Measurements from ENCODE around the gene ZC3HAV1.
"Not testable (repeated sequence)": the region's sequence is repeated elsewhere in the genome, so short reads cannot be mapped to it uniquely, and the experiment has no call there.

The ZC3HAV1 gene

DNA sequence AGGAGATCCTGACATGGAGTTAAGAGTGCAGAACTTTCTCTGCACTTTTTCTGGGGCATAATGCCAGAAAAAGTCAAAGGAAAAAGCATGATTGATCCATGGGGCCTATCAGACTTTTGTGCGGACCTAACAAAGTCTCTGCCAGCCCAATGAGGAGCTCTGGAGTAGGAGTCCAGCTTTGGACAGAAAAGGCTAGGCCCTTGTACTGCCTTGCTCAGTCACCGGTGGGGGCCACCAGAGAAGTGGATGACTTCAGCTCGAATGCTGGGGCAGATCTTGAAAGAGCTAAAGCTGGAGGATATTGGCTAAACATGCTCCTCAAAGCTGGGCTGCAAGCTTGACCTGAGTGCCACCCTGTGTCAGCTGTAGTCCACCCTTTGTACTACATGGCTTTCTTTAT, 2.8 kb upstream of the ZC3HAV1 start:
- DNase-seq (ENCODE audit: low spot score), result no peak

GRCh38 chr7:139111811-139112301, 2.3 kb upstream of the ZC3HAV1 start:
- no peak for DNase-seq (ENCODE audit: low spot score)

DNA sequence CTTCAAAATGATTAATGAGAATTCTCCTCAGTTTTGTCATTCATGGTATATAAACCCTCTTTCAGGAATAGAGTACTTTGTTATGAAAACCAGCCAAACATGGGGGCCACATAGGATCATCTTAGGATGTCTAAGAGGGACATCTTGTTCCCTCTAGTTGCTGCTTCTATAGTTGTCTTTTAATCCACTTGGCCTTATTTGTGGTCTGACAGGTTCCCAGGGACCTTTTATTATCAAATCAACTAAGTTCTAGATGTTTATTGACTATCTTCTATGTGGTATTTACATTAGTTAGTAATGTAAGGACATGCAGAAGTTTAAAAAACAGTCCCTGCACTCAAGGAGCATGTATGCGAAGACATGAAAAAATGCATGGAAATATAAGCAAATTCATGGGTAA, 1.6 kb upstream of the ZC3HAV1 start:
- DNase-seq (ENCODE audit: low spot score), result no peak

- DNase-seq (ENCODE audit: low spot score), result no peak
These were observed 477 bp upstream of the ZC3HAV1 start for GRCh38 chr7:139109983-139110411.

DNA sequence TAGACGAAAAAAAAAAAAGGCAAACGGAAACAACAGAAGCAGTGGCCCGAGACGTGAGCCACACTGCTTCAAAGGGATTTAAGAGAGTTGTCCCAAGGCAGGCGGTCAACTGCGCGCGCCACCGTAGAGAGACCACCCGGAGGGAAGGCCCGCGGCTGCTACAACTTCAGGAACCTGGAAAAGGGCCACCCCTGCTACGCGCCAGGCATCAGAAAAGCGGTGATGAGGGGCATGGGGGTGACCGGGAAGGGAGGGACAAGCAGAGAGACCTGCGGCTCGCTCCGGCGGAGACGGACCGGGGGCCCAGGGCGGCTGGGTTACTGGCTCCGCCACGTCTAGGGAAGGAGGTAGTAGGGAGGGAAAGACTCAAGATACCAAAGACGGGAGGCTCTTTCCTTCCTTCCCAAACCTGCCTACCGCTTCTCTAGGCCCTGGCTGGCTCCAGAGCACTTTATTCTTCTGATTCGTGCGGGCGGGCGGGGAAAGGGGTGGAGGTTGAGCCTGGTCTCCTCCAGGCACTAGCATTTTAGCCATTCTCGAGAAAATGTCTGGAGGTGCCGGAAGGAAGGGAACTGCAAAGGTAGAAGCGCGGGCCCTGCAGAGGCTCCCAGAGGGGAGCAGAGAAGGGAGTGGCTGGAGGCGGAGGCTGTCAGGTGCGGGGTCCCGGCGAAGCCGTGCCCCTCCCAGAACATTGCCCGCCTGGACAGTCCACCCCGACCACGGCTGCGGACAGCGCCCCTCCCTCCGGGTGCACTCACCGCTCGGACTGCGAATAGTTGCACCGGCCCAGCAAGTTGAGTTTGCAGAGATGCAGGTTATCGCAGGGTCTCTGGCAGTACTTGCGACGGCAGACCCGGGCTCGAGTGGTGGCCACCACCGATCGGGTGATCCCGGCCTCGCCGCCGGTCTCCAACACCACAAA, 993 bp downstream of the ZC3HAV1 start:
- no peak for DNase-seq (ENCODE audit: low spot score)

- no peak for DNase-seq (ENCODE audit: low spot score)
These were observed 2.6 kb downstream of the ZC3HAV1 start for GRCh38 chr7:139106959-139107358.

- DNase-seq (ENCODE audit: low spot score), result not testable (repeated sequence)
These were observed 3.3 kb downstream of the ZC3HAV1 start for GRCh38 chr7:139106227-139106626.

- no peak for DNase-seq (ENCODE audit: low spot score)
These were observed 4.0 kb downstream of the ZC3HAV1 start for GRCh38 chr7:139105484-139105883.

DNA sequence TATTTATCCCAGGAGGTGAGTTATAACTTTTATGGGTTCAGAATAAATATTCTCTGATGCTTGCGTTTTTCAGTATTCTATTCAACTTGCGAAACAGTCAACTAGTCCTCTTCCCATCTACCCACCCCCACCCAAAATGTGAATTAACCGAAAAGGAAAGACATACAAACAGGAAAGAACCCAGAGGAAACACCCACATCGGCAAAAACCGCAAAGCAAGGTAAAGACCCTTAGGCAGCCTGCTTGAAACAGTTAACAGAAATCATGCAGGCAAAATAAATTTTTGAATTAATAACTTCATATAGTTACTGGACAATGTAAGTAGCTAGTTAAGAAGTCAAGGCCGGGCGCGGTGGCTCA, 5.4 kb downstream of the ZC3HAV1 start:
- DNase-seq (ENCODE audit: low spot score), result no peak

- DNase-seq (ENCODE audit: low spot score), result no peak
These were observed 6.3 kb downstream of the ZC3HAV1 start for GRCh38 chr7:139103057-139103815.

GRCh38 chr7:139101637-139102158, 7.8 kb downstream of the ZC3HAV1 start:
- DNase-seq (ENCODE audit: low spot score), result not testable (repeated sequence)

GRCh38 chr7:139099172-139099947, 10.2 kb downstream of the ZC3HAV1 start:
- DNase-seq (ENCODE audit: low spot score), result no peak

DNA sequence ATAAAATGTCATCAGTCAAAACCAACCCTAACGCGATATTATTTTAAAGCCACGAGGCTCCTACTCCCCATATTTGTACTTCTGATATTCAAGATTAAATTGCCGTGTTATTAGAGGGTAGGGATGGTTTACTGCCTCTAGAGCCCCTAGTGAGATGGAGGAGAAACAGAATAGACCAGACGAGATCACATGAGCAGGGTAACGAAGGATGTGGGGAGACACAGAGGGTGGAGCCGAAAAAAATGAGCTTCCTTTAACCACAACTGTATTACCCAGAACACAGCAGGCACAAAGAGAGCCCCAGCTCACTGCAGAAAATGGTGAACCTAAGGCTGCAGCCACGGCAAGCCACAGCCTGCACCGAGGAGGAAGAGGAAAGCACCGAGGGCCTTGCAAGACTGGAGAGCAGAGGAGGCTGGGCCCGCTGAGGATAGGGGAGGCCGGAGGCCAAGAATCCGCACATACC, 14.3 kb downstream of the ZC3HAV1 start:
- DNase-seq (ENCODE audit: low spot score), result no peak

DNA sequence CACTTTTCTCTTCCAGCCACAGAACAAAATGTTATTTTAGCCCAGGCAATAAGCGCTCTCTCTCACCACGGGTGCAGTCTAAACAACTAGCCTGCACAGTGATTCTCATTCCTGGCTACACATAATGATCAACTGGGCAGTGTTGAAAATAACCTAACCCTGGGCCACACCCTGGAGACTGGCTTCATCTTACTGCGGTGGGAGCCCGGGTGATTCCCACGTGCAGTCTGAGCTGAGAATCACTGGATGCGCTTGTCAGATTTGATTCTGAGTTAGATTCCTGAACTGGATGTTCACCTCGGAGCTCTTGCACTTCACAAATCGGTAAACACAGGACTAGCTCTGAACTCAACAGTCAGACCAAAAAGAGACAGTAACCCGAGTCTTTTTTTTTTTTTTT, 14.9 kb downstream of the ZC3HAV1 start:
- no peak for DNase-seq (ENCODE audit: low spot score)

GRCh38 chr7:139094030-139094429, 15.5 kb downstream of the ZC3HAV1 start:
- DNase-seq (ENCODE audit: low spot score), result no peak

- not testable (repeated sequence) for DNase-seq (ENCODE audit: low spot score)
These were observed 16.0 kb downstream of the ZC3HAV1 start for GRCh38 chr7:139093512-139093911.

DNA sequence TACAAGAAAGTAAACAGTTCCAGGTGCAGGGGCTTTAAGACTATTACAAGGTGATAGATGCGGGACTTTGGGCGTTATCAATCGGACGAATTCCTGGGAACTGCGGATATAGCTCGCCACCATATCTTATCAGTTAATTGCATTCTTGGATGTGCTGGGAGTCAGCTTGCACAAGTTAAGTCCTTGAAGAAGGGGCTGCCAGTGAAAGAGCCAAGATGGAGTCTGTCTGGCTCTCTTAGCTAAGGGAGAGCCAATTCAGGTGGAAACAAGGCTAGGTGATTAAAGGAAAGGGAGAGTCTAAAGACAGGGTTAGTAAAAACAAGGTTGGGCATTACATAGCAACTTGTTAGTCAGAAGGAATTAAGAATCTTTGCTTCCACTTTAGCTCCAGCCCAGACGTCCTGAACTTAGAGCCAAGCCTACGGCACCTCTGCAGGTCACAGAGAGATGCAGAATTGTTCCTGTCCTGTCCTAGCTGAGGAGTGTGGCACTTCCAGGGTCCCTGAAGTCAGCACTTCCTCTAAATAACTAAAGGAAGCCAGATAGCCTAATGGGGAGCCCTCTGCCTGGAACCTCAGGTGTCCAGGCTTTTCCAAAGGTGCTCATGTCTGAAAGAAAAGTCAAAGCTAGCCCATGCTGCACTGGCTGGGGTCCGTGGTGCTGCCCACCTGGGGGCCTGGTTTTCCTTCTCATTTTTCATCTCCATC, 17.3 kb downstream of the ZC3HAV1 start:
- DNase-seq (ENCODE audit: low spot score), result no peak

GRCh38 chr7:139091677-139091996, 17.9 kb downstream of the ZC3HAV1 start:
- no peak for DNase-seq (ENCODE audit: low spot score)

- no peak for DNase-seq (ENCODE audit: low spot score)
These were observed 20.4 kb downstream of the ZC3HAV1 start for GRCh38 chr7:139089118-139089517.

GRCh38 chr7:139088268-139088667, 21.3 kb downstream of the ZC3HAV1 start:
- DNase-seq (ENCODE audit: low spot score), result no peak

DNA sequence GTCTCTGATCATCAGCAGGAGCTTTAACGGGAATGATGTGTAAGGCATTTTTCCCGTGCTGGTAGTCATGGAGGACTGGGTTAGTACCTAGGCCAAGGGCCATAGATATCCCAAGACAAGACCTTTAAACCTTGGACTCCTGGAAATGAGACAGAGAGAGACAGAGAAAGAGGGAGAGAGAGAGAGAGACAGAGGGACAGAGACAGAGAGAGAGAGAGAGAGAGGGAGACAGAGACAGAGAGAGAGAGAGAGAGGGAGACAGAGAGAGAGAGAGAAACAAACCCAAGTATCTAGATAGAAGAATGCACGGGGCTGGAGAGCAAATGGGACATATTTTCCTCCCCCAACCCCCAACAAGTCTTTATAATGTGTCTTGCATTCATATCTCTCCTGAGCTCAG, 22.3 kb downstream of the ZC3HAV1 start:
- DNase-seq (ENCODE audit: low spot score), result no peak

Data from LoVo (cell line).